HuH-7 (cell line): ENCODE results near the gene HRH3.

Source experiments
- DNase-seq: peaks from one replicate; pipeline ENCODE4 v3.0.0; 2011; ENCODE audit warnings: low spot score

The HRH3 gene

DNA sequence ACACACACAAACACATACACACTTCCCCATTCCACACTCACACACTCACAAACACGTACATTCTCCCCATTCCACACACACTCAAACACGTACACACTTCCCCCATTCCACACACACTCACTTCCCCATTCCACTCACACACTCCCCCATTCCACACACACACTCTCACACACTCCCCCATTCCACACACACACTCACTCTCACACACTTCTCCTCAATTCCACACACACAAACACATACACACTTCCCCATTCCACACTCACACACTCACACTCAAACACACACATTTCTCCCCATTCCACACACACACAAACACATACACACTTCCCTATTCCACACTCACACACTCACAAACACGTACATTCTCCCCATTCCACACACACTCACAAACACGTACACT is 9.6 kb upstream of the HRH3 start:
- DNase-seq: no peak

DNA sequence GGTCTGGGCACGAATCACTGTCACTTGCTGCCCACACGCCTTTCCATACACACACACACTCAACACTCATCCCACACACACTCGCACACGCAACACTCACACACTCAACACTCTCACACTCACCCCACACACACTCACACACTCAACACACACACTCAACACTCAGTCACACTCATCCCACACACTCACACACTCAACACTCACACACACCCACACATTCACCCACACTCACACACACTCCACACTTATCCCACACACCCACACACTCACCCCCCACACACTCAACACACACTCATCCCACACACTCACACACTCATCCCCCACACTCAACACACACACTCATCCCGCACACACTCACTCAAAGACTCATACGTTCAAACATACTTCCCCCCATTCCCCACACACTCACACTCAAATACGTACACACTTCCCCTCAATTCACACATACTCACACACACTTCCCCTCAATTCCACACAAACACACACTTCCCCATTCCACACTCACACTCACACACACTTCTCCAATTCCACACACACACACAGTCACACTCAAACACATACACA is 9.0 kb upstream of the HRH3 start:
- no peak for DNase-seq

DNA sequence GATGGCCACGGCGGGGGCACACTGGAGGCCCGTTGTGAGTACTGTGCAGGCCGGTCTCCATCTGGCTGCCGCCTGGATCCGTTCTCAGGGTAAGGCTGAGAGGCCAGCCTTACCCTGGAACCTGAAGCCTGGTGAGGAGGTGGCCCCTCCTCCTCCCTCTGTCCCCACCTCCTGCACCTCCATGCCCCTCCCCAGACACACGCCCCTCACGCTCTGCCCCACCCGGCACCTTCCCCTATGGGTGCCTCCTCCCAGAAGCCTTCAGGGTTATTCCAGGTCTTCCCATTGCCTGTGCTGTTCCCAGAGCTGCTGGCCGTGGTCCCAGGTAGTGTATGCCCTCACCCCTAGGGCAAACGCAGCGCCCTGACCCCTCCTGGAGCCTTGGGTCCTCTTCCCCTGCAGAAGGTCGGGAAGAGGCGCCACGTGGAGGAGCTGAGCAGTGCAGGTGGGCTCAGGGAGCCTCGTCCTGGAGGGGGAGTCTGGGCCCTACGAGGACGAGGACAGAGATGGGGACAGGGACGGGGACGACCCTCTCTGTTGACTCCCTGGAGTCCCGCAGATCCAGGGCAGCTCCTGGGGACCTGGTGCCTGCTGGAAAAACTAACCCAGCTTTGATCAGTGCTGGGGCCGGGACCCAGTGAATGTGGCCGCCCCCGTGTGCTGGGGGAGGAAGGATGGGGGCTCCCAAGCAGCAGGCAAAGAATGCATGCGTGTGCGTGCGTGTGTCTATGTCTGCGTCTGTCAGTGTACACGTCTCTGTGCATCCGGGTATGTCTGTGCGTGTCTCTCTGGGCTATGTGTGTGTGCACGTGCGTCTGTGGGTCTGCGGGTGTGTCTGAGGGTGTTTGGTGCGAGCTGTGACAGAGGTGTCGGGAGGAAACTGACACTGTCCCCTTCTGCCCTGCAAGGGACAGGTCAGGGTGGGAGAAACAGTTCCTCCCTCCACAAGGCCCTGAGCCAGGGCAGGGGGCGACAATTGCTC is 8.2 kb upstream of the HRH3 start:
- peak; percentile 52 for DNase-seq

DNA sequence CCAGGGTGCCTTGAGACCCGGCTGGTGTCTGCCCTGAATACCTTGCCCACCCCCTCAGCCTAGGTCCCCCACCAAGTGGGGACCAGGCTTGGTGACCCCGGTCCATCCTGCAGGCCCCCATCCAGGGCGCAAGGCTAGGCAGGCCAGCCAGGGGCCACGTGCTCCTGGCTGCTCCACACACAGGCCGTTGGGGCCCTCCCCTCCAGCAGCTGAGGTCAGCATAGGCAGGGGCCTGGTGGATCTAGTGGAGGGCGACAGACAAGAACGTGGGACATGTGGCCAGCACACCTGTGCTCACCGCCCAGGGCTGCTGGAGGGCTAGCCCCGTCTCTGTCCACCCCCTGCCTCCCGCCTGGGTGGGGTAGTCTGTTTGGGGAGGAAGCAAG is 7.5 kb upstream of the HRH3 start:
- no peak for DNase-seq

DNA sequence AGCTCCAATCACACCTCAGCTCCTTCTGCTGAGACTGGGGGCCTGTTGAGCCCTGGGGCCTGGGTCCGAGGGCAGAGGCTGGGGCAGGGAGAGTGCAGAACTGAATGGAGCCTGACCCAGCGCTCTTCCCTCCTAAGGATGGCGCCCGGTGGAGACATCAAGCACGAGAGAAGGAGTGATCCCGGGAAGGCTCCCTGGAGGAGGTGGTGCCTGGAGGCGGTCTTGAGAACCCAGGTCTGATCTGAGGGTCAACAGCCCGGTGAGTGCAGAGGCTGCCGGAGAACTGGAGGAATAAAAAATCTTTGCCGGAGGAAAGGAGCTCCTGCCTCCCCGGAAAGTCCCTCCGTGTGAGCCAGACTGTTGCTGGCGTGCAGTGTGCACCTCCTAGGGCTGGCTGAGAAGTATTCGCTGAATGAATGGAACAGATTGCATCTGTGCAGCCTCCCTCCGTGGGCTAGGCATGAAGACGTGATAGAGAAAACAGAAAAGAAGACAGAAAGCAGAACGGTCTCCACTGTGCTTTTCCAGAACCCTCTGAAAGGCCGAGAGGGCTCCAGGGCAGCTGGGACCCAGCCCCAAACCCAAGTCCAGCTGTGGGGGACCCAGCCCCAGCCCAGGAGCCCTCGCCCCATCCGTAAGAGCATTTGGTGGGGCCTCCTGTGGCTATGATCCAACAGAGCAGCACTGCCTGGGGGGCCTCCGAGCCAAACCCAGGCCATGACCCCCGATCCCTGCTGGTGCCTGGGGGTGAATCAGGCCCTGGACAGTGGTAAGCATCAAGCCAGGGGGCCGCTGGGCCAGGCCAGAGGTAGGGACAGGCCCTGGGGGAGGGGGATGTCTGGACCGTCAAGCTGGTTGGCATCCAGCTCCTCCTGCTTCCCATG is 6.9 kb upstream of the HRH3 start:
- DNase-seq: no peak

DNA sequence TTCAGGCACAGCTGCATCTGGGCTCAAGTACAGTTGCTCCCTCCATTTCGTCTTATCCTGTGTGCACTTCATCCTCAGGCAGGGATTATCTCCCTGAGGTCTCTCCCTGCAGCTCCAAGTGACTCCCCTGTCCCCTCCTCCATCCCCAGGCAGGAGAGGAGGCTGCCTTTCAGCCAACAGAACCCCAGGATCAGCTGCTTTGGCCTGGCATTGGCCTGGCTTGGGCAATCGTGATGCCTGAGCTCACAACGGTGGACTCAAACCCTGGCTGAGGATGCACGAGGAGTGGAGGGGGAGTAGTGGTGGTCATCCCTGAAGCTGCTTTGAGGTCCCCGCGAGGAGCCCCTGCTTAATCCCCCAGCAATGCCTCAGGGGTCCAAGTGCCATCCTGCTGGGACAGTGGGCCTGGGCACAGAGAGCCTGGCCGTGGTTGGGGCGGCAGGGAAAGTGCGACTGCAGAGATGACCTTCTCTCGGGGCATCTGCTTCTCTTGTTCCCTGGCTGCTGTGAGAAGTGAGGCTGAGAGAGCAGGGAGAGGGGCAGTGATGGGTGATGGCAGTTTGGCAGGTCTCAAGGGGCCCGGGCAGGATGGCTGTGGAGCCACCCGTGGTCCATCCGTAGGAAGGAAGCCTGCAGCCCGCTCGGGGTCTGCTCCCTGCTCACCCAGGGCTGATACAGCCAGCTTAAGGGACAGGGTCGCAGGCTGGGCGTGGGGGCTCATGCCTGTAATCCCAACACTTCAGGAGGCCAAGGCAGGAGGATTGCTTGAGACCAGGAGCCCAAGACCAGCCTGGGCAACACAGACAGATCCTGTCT is 6.0 kb upstream of the HRH3 start:
- no peak for DNase-seq

DNA sequence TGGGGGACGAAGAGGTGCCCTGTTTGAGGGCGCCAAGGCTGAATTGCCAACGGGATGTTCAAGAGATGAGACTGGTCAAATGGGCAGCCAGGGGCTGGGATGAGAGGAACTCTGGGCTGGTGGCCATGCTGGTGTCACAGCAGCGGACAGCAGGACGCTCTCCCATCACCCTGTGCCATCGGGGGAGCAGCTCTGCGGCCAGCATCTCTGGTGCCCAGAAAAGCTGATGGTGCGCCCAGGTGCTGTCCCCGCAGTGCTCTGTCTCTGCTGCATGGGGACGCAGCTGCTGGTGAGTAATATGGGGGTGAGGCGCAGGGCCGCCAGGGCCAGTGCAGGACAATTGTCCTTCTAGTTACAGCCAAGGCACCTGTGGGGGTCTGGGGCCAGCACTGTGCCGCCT is 4.9 kb upstream of the HRH3 start:
- DNase-seq: no peak

DNA sequence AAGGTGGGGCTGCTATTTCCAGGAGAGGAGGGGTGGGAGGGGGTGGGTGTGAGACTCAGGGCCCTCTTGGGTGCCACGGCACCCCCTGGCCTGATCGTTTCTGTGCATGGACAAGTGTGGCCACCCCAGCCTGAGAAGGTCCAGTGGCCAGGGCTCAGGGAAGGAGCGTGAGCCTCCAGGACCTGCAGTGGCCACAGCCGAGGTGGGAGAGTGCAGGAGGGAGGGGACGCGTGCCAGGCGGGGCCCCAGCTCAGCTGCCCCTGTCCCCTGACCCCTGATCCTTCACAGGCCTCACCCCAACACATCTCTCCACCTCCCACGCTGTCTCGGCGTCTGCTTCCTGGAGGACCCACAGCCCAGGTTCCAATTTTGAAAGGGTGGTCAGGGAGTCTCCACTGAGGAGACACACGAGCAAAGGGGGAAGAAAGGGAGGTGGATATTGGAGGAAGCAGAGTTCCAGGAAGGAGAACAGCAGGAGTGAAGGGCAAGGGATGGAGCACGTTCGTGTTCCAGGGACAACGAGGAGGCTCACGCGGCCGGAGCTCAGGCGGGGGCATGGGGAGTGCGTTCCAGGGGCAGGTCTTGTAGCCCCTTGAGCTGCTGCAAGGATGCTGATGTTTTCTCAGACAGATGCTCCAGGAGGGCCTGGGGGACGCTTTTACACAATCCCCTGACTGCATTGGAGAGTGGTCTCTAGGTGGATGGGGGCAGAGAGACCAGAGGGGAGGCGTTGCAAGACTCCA is 4.2 kb upstream of the HRH3 start:
- no peak for DNase-seq

DNA sequence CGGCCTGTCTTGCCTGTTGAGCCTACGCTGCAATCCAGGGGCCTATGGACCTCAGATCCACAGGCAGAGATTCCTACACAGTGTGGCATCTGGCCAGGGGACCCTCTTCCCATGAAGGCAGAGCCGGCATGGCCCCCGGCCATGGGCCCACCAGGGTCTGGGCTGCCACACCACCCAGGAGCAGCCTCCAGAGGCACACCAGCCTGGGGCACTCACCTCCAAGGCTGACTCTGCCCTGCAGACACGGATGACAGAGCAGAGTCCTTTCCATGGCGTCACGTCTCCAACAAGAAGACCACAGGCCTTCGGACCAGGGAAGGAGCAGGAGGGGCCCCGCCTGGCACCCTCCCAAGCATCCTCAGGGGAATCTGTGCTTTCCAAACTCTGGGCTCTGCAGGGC is 3.5 kb upstream of the HRH3 start:
- DNase-seq: no peak

DNA sequence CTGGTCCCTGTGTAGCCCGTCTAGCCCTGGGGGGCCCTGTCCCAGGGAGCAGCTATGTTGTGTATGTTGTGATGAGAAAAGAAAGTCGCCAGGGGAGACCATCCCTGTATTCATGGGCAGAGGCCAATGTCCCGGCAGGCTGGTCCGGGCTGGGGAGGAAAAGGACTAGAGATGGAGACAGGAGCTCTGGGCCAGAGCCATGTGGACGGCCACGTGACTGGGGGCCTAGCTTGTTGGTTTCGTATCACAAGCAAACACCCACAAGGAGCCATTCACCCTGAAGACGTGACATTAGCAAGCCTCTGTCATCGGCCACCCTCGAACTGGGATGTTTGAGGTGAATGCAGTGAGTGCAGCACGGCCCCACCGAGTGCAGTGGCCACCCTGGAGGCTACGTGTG is 2.9 kb upstream of the HRH3 start:
- no peak for DNase-seq

DNA sequence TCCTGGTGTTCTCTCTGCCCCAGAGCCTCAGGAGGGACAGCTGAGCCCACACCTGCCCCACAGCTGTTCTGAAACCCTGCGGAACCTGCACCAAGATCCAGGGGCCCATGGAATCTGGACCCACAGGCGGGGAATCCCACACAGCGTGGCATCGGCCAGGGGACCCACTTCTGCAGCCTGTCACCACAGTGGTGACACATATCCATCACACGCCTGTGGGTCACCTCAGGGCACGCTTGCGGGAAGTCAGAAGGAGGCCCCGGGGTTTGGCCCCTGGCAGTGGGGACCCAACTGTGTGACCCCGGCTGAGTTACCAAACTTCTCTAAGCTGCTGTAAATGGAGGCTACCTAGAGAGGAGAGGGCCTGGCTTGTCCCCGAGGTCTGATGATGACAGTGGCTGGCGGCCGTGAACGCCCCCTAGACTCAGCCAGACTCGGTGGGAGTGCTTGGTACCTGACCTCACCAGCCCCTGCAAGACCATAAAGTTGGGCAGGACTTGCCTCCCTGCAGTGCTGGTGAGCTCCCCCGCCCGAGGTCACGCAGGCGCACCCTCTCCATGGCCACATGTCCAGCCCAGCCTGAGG is 2.3 kb upstream of the HRH3 start:
- DNase-seq: no peak

DNA sequence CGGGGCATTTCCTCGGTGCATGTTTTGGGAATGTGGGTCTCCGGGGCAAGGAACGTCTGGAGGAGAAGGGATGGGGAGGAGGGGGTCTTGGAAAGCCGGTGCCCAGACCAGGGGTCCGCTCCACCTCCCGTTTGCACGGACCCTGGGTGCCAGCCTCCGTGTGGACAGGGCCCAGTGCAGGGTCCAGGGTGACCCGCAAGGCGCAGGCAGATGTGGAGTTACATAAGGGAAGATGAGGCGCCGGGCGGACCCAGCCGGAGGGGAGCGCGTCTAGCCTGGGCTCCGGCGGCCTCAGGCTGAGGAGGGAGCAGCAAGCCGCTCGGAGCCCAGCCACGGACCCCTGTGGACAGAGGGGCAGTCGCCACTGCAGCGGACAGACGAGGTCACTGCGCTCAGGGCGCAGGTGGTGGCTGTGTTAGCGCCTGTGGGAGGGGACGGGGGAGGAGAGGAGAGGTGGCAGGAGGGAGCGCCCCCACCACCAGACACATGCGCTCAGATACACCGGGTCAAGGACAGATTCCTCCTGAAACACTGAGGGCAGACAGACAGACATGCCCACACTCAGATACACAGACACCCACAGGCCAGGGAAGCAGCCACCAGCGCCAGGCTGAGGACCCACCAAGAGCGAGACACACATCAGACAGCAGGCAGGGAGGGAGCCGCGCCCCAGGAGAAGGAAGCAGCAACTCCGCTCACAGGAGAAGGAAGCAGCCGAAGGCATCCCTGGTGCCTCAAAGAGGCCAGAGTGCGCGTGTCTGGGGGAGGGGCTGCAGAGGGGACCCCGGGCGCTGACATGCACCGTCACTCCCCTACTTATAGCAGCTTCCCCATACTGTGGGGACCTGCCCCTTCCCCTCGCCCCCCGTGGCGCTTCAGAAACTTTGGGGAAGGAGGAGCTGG is 839 bp upstream of the HRH3 start:
- DNase-seq: no peak

DNA sequence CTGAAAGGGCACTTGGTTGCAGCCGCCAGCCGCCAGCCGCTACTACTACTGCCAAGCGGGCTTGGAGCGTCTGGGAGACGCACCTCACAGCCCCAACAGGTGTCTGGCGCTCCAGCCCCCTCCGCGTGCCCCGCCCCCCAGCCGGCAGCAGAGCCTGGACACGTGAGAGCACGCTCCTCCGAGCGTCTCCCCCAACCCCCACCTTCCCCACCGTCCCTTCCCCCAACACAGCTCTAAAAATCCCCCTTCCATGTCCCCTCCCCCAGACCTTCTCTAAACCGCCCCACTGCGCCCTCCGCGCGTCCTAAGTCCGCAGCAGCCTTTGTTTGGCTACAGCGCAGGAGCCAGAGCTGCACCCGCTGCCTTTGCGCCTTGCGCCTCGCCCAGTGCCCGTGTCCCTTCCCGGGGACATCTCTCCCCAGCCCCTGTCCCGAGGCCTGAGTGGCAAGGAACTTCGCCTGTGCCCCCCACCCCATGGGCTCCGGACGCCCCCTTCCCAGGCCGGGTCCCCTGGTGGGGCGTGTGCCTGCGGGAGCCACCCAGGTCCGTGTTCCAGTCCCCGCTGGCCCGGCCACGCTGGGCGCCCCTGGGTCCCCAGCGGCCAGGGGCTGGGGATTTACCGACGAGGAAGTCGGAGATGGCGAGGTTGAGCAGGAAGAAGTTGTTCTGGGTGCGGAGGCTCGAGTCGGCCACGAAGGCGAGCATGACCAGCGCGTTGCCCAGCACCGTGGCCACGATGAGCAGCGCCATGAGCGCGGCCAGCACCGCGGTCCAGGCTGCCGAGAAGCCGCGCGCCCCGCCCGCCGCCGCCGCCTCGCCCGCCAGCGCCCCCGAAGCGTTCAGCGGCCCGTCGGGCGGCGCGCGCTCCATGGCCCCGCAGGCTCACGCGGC is 732 bp downstream of the HRH3 start:
- DNase-seq: no peak

DNA sequence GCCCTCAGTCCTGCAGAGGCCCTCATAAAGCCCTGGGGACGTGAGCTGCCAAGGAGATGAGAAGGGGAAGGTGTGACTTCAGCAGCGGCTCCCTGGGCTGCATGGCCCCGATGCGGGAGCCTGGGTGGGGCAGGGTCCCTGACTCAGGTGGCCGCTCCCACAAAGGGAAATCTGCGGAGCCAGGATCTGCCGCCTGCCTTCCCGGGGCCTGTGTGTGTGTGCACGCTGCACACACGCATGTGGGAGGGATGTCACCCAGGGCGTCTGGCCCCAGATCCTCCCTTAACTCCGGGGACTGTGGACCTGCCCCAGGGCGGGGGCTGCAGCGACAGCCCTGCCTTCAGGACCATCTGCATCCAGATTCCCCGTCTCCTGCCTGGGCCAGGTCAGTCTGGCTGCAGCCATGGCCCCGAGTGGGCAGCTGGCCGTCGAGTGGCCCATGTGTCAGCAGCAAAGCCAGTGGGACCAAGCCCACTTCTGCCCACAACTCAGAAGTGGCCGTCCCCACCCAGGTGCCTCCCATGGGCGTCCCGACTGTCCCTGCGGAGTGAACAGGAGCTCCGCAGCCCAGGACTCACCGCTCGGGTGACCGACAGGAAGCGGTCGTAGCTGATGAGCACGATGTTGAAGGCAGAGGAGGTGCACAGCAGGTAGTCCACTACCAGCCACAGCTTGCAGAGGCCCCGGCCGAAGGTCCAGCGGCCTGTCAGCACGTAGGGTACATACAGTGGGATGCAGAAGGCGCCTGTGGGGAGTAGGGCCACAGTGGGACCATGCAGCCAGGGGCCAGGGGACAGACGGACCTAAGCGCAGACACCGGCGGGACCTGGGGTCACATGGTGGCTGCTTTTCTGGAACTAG is 1.9 kb downstream of the HRH3 start:
- DNase-seq: no peak

DNA sequence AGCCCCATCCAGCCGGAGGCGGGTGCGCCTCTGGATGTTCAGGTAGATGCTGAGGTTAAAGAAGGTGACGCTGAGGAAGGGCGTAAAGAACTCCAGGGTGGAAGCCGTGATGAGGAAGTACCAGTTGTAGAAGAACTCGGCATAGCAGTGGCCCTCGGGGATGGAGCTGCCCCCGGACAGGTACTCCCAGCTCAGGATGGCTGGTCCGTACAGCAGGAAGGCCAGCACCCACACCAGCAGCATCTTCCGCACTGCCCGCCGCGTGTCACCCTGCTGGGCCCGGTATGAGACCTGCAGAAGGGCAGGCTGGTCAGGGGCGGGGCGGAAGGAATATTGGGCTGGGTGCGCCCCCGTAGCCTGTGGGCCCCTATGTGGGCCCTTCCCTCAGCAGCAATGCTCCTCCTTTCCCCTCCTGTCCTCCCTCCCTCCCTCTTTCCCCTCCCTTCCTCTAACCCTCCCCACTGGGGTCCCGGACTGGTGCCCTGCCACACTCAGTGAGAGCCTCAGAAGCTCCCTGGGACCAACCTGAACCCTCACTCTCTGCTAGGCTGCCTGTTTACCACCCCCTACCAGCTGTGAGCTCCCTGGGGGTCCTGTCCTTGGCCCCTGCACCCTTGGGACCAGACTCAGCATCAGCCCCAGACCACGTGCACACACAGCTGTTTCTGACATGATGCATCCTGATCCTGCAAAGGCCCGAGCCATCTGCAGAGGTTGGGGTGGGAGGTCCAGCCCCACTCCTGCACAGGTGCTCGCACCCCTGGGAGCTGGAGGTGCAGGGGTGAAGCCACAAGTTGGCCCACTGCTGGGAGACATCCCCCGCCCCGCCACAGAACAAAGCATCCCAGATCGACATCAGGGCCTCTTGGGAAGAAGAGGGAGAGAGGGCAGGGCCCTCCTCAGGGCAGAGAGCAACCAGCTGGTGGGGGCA is 3.2 kb downstream of the HRH3 start:
- no peak for DNase-seq

DNA sequence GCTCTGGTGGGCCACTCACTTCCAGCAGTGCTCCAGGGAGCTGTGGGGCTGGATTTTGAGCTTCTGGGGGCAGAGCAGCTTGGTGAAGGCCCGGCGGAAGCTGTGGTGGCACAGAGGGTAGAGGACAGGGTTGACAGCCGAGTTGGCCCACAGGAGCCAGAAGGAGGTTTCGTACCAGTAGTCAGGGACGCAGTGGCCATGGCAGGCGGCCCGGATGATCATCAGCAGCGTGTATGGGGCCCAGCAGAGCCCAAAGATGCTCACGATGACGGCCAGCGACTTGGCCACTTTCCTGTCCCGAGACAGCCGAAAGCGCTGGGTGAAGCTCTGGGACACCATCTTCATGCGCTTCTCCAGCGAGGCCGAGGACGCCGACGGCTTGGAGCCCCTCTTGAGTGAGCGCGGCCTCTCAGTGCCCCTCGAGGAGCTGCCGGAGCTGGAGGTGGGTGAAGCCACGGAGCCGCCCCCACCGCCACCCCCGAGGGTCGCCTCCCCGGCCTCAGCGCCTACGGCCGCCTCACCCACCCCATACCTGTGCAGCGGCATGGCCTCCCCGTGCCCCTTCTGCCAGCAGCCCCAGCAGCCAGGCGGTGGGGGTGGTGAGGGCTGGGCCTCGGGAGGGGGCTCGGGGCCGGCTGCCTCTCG is 4.0 kb downstream of the HRH3 start:
- DNase-seq: no peak
